B cell (primary cell): ENCODE data around the gene SDSL. TPM values are rescaled to one million over a fixed set of nuclear protein-coding genes. Genes with fewer than 3 reads are reported as not detected.

ENCODE experiments used
- ATAC-seq: fragments of 200-7000 bp; cut with Tn5 transposase; one replicate; pipeline ENCODE4 v1.10.0; 2021; ENCODE audit warnings: low read depth, mild to moderate bottlenecking, moderate number of reproducible peaks, moderate library complexity
- CTCF ChIA-PET: fragments of 350-600 bp; sonication (Branson Sonifier 250); formaldehyde crosslinking; loops from one replicate; lab custom pipeline; 2021; ENCODE audit warnings: antibody characterized with exemption, inconsistent platforms; lab: Charles Lee
- POLR2A ChIA-PET: fragments of 350-600 bp; sonication (Branson Sonifier 250); formaldehyde crosslinking; loops from one replicate; lab custom pipeline; 2021; ENCODE audit warnings: antibody characterized with exemption; lab: Charles Lee
- DNase-seq: peaks from one replicate; pipeline ENCODE4 v3.0.0; 2013
- H2AFZ ChIP-seq: 2 replicates; pipeline ENCODE4 v1.6.1; 2012; ENCODE audit warnings: mild to moderate bottlenecking, low read depth, low read length; ENCODE audit not compliant: insufficient read depth, poor library complexity, severe bottlenecking
- H3K27ac ChIP-seq, 2 donors: 1 replicate in 1 of 2; 2 replicates in 1 of 2; pipeline ENCODE4 v1.5.1; 2012 to 2013; ENCODE audit warnings: low read length in 2 of 2, mild to moderate bottlenecking in 2 of 2, moderate library complexity in 1 of 2
- H3K27me3 ChIP-seq, 4 experiments: fragments of 200-600 bp in 1 of 4; sonication (generic) in 1 of 4; replicated peaks in 1 of 4; 1 replicate in 2 of 4; 2 replicates in 2 of 4; pipeline versions ENCODE4 v1.6.1 to v1.7.0; 2013 to 2016; ENCODE audit warnings: low read length in 3 of 4, mild to moderate bottlenecking in 2 of 4, mixed read lengths in 1 of 4, moderate library complexity in 1 of 4; ENCODE audit not compliant: insufficient read depth in 4 of 4, control insufficient read depth in 3 of 4; ENCODE audit errors: control extremely low read depth in 1 of 4
- H3K36me3 ChIP-seq, 2 experiments: replicated peaks in 1 of 2; 1 replicate in 1 of 2; 2 replicates in 1 of 2; pipeline versions ENCODE4 v1.6.1 to v1.7.1; 2013; ENCODE audit warnings: low read length in 1 of 2; ENCODE audit not compliant: insufficient read depth in 2 of 2, control insufficient read depth in 1 of 2; ENCODE audit errors: control extremely low read depth in 1 of 2, extremely low read depth in 1 of 2
- H3K4me1 ChIP-seq, 2 donors: fragments of 200-600 bp in 1 of 2; sonication (generic) in 1 of 2; 1 replicate in 1 of 2; 2 replicates in 1 of 2; pipeline versions ENCODE4 v1.5.1 to v1.6.1; 2013 to 2017; ENCODE audit warnings: low read length in 2 of 2; ENCODE audit not compliant: control insufficient read depth in 2 of 2, insufficient read depth in 2 of 2
- H3K4me2 ChIP-seq: replicated peaks from 2 replicates; pipeline ENCODE3; 2012; ENCODE audit warnings: mild to moderate bottlenecking, low read depth, low read length; ENCODE audit not compliant: poor library complexity, severe bottlenecking
- H3K4me3 ChIP-seq, 5 experiments: fragments of 200-600 bp in 1 of 5; sonication (generic) in 1 of 5; 1 replicate in 3 of 5; 2 replicates in 2 of 5; pipeline versions ENCODE4 v1.5.1 to v1.7.0; 2011 to 2016; ENCODE audit warnings: low read length in 4 of 5, mild to moderate bottlenecking in 4 of 5, low read depth in 2 of 5, control low read depth in 1 of 5, moderate library complexity in 1 of 5; ENCODE audit not compliant: insufficient read depth in 1 of 5; ENCODE audit errors: control extremely low read depth in 1 of 5, extremely low read depth in 1 of 5
- H3K79me2 ChIP-seq: fragments of 200-600 bp; sonication (generic); one replicate; pipeline ENCODE4 v1.6.0; 2016; ENCODE audit warnings: low read length; ENCODE audit not compliant: control insufficient read depth, insufficient read depth
- H3K9ac ChIP-seq: fragments of 200-600 bp; sonication (generic); 2 replicates; pipeline ENCODE4 v1.6.1; 2017; ENCODE audit warnings: mild to moderate bottlenecking, low read length, moderate library complexity
- H3K9me3 ChIP-seq, 3 donors: one replicate each; pipeline versions ENCODE4 v1.6.1 to v1.7.1; 2013; ENCODE audit warnings: low read length in 2 of 3; ENCODE audit not compliant: control insufficient read depth in 2 of 3, insufficient read depth in 1 of 3; ENCODE audit errors: control extremely low read depth in 1 of 3
- H4K20me1 ChIP-seq: 2 replicates; pipeline ENCODE4 v1.6.0; 2012; ENCODE audit warnings: mild to moderate bottlenecking, low read length; ENCODE audit not compliant: insufficient read depth, control insufficient read depth, poor library complexity, severe bottlenecking
- H3K27ac Mint-ChIP-seq: one replicate; pipeline ENCODE4 v1.8.0; 2021; ENCODE audit warnings: mixed read lengths
- H3K27me3 Mint-ChIP-seq: one replicate; pipeline ENCODE4 v1.8.0; 2021; ENCODE audit warnings: mixed read lengths
- H3K4me1 Mint-ChIP-seq: one replicate; pipeline ENCODE4 v1.8.0; 2021; ENCODE audit warnings: mixed read lengths
- H3K4me3 Mint-ChIP-seq: one replicate; pipeline ENCODE4 v1.8.0; 2021; ENCODE audit warnings: mixed read lengths
- H3K9me3 Mint-ChIP-seq: one replicate; pipeline ENCODE4 v1.8.0; 2022; ENCODE audit warnings: mixed read lengths; ENCODE audit not compliant: insufficient read depth
- EZH2 ChIP-seq: IDR thresholded peaks from 2 replicates; pipeline ENCODE4 v1.6.1; 2012; ENCODE audit warnings: borderline replicate concordance, low read depth, mild to moderate bottlenecking, moderate library complexity, low read length; ENCODE audit not compliant: insufficient read depth, poor library complexity, severe bottlenecking
- WGBS: methylation state at CpG from one replicate; pipeline ENCODE4 v1.1.5; 2013; ENCODE audit warnings: missing lambda C conversion rate; ENCODE audit not compliant: insufficient coverage; 5-methylcytosine and 5-hydroxymethylcytosine counted together
- intact Hi-C: fragments of 100-400 bp; cut with micrococcal nuclease; formaldehyde crosslinking; loops from one replicate; pipeline ENCODE4 v1.10.0; 2022
- polyA plus RNA-seq: library from polyadenylated mRNA; depleted of rRNA; stranded (reverse); fragments of >200 nt; gene quantifications from 2 replicates; pipeline ENCODE4 v1.2.3, GENCODE V29; 2012
- total RNA-seq, 2 donors: library from RNA; stranded (reverse); fragments of 120-200 nt in 1 of 2; gene quantifications; 1 replicate in 1 of 2; 2 replicates in 1 of 2; pipeline versions ENCODE4 v1.2.3 to v1.2.4, GENCODE V29; 2013 to 2022
- TF ChIP-seq, protein P1 (sequence below): fragments of 200-600 bp; IDR thresholded peaks from one replicate; pipeline ENCODE4 v1.8.0; 2022; ENCODE audit warnings: antibody characterized with exemption, mild to moderate bottlenecking

Gene SDSL
- total and polyA plus RNA-seq, 2 donors (not counting 1 experiment from before 2014, with no cell fraction given), result 0.15 to 0.64 TPM

GRCh38 chr12:113413488-113413939 is 8.7 kb upstream of the SDSL start:
- Mint-ChIP-seq H3K27ac (no peak overlapping the region), H3K9me3 (no peaks in the 10 kb centered on the region), H3K4me3 (no peak overlapping the region), H3K4me1 (peaks cover 12% of the 10 kb centered on the region), H3K27me3 (peaks cover 14% of the 10 kb centered on the region)
- Histone ChIP-seq H3K27ac (no peak overlapping the region), H3K4me2 (no peak overlapping the region), H3K36me3 (no peaks in the 10 kb centered on the region), H3K4me1 (peaks cover 0 to 8% of the 10 kb centered on the region in 2 donors), H3K27me3 (peaks cover 0 to 4% (median 0%) of the 10 kb centered on the region in 4 experiments), H3K4me3 (no peak overlapping the region), H3K9ac (no peak overlapping the region), H3K79me2 (no peaks in the 10 kb centered on the region), H4K20me1 (no peaks in the 10 kb centered on the region), H3K9me3 (peaks cover 0 to 3% (median 0%) of the 10 kb centered on the region in 3 donors), H2AFZ (no peak overlapping the region)
- DNase-seq (no peak), ATAC-seq (no peak)
- POLR2A ChIA-PET, result interaction anchor here (0.6 kb wide), 2 partner anchors 36 to 51 kb away, joined by 3 read pairs; no protein-coding TSS in a partner anchor
- intact Hi-C loops, result no loop called here
- WGBS, result 70% methylated on average over 3 of the region's 11 CpGs
- TF ChIP-seq EZH2, result no peak
- TF ChIP-seq, protein P1, sequence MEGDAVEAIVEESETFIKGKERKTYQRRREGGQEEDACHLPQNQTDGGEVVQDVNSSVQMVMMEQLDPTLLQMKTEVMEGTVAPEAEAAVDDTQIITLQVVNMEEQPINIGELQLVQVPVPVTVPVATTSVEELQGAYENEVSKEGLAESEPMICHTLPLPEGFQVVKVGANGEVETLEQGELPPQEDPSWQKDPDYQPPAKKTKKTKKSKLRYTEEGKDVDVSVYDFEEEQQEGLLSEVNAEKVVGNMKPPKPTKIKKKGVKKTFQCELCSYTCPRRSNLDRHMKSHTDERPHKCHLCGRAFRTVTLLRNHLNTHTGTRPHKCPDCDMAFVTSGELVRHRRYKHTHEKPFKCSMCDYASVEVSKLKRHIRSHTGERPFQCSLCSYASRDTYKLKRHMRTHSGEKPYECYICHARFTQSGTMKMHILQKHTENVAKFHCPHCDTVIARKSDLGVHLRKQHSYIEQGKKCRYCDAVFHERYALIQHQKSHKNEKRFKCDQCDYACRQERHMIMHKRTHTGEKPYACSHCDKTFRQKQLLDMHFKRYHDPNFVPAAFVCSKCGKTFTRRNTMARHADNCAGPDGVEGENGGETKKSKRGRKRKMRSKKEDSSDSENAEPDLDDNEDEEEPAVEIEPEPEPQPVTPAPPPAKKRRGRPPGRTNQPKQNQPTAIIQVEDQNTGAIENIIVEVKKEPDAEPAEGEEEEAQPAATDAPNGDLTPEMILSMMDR, result no peak
- CTCF ChIA-PET, result interaction anchor here (0.8 to 1.5 kb wide), 3 partner anchors 9 to 239 kb away, joined by 3 to 4 read pairs (median 3); no protein-coding TSS in a partner anchor

GRCh38 chr12:113414519-113415038 is 7.6 kb upstream of the SDSL start:
- TF ChIP-seq, protein P1, result no peak
- H3K4me3 Mint-ChIP-seq, result no peak overlapping the region
- ChIA-PET CTCF (interaction anchor here (1.5 kb wide), 1 partner anchor 11 kb away, joined by 4 read pairs; no protein-coding TSS in a partner anchor), POLR2A (no interaction called here)
- no peak overlapping the region for H3K27ac ChIP-seq
- no peak overlapping the region for H3K27ac Mint-ChIP-seq
- H3K4me2 ChIP-seq, result no peak overlapping the region
- no peaks in the 10 kb centered on the region for H4K20me1 ChIP-seq
- no peaks in the 10 kb centered on the region for H3K79me2 ChIP-seq
- peaks cover 0 to 4% (median 0%) of the 10 kb centered on the region in 4 experiments for H3K27me3 ChIP-seq
- no peak overlapping the region for H3K9ac ChIP-seq
- no peaks in the 10 kb centered on the region for H3K9me3 Mint-ChIP-seq
- H3K27me3 Mint-ChIP-seq, result peaks cover 12% of the 10 kb centered on the region
- peaks cover 12% of the 10 kb centered on the region for H3K4me1 Mint-ChIP-seq
- H3K4me1 ChIP-seq, result peaks cover 0 to 8% of the 10 kb centered on the region in 2 donors
- intact Hi-C loops, result no loop called here
- H2AFZ ChIP-seq, result no peak overlapping the region
- H3K36me3 ChIP-seq, result no peaks in the 10 kb centered on the region
- no peak overlapping the region for H3K4me3 ChIP-seq
- no peak for ATAC-seq
- WGBS, result 98% methylated on average over 9 of the region's 9 CpGs
- H3K9me3 ChIP-seq, result peaks cover 0 to 3% (median 0%) of the 10 kb centered on the region in 3 donors
- no peak for DNase-seq
